GM18858 (cell line): ENCODE data around the gene DKKL1.

Experiments used
- ATAC-seq: cut with Tn5 transposase; IDR thresholded peaks from one replicate; pipeline ENCODE4 v1.9.1; 2021; ENCODE audit not compliant: unreplicated experiment

DKKL1 gene

GRCh38 chr19:49391581-49392399, 28.1 kb downstream of the DKKL1 start:
- no peak for ATAC-seq

DNA sequence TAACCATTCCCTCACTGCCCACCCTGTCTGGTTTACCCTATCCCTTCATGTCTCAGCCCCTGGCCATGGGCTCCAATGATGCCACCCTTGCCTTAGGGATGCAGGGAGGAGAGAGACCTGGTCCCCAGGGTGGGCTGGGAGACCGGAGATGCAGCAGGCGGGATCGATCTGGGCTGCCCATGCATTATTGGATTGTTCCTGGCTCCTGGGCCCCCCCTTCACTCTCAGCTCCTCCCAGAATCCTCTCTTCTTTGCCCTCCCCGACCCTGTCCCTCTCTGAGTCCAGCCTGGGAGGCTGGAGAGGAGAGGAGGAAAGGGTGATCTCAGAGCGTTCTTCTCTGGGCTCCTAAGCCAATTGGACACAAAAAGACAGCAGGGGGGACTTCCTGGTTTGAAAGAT, 30.2 kb downstream of the DKKL1 start:
- no peak for ATAC-seq

- no peak for ATAC-seq
These were observed 32.1 kb downstream of the DKKL1 start for GRCh38 chr19:49395581-49396407.

- ATAC-seq = no peak
These were observed 33.2 kb downstream of the DKKL1 start for GRCh38 chr19:49396738-49397505.

- no peak for ATAC-seq
These were observed 34.4 kb downstream of the DKKL1 start for GRCh38 chr19:49398001-49398615.

GRCh38 chr19:49398931-49399330, 35.3 kb downstream of the DKKL1 start:
- no peak for ATAC-seq

DNA sequence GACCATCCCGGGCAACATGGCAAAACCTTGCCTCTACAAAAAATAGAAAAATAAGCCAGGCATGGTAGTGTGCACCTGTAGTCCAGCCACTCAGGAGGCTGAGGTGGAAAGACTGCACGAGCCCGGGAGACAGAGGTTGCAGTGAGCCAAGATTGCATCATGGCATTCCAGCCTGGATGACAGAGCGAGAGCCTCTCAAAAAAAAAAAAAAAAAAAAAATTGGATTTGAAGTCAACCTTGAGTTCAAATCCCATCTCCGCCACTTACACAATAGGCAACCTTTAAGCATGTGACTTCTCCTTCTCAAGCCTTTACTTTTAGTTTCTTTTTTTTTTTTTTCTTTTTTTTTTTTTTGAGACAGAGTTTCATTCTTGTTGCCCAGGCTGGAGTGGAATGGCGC, 36.4 kb downstream of the DKKL1 start:
- no peak for ATAC-seq

- no peak for ATAC-seq
These were observed 39.9 kb downstream of the DKKL1 start for GRCh38 chr19:49403404-49404187.

- ATAC-seq = no peak
These were observed 43.4 kb downstream of the DKKL1 start for GRCh38 chr19:49407079-49407478.

DNA sequence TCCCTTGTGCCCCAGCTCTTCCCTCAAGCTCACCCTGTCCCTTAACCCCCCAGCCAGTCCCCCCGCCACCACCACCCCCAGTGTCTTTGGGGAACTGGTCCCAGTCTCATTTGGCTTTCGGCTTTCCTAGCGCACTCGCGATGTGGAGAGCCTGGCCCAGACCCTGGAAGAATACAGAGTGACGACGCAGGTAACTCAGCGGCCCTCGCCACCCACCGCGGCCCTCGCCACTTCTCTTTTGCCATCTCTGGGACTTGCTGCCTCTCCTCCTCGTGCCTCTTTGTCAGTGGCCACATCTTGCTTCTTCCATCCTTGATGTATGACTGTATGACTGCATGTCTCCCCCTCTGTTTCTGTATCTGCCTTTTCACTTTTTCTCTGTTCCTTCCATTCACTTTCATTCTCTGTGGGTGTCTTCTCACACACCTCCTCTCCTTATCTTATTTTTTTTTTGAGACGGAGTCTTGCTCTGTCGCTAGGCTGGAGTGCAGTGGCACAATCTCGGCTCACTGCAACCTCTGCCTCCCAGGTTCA, 43.9 kb downstream of the DKKL1 start:
- no peak for ATAC-seq

- no peak for ATAC-seq
These were observed 45.3 kb downstream of the DKKL1 start for GRCh38 chr19:49408816-49409440.

DNA sequence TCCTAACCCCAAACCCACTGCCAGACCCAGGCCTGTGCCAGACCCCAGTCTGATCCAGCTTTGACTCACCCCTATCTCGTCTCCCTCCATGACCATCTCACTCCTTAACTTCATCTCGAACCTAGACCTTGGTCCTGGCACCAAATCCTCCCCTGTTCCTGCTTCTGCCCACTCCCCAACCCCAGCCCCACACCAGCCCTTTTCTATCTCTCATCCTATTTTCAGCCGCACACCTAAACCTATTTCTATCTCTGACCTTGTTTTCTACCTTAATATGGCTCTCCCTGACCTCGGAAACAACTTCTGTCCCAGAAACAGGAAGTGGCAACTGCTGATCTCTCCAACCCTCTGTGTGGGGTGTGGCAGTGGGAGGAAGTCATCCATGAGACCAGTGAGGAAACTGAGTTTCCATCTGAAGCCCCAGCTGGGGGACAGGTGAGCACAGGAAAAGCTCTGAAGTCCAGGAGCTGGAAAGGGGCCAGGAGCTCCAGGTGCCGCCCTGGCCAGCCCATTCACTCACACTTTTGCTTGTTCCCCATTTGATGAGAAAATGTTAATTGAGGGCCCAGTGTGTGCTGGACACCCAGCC, 45.9 kb downstream of the DKKL1 start:
- ATAC-seq = no peak

- ATAC-seq = no peak
These were observed 48.1 kb downstream of the DKKL1 start for GRCh38 chr19:49411681-49412326.

DNA sequence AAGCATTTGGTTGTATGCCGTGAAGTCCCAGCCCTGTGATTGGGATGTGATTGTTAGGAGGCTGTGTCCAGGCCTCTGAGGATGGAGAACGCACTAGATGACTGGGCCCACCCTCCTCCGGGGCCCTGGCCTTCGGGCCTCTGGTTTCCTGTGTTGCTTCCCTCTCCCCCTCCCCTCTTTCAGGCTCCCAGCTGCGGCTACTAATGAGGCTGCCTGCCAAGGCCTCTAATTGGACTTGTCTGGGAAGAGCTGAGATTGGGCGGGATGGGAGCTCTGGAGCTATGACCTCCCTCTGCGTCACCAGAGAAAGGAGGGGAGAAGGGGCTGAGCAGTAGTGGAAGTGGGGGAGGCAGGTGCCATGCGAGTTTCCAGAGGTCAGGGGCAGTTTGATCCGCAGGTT, 49.7 kb downstream of the DKKL1 start:
- ATAC-seq = no peak

DNA sequence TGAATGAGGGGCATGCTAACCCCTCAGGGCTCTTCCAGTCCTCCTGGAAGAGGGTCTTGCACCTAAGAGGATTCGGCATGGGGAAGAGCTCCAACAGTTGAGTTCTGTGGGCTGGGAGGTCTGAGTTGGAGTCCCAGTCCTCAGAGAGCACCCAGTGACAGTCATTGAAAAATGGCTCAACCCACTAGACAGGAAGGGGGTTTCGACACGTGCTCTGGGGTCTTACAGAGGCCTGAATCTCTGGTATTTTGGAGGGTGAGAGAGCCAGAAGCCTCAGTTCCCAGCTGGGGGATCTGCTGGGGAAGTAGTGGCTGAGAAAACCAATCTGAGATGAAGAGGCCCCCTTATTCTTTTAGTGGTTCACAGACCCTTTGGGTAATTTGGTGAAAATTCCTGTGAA, 50.6 kb downstream of the DKKL1 start:
- no peak for ATAC-seq

- ATAC-seq = no peak
These were observed 51.6 kb downstream of the DKKL1 start for GRCh38 chr19:49415102-49415809.

DNA sequence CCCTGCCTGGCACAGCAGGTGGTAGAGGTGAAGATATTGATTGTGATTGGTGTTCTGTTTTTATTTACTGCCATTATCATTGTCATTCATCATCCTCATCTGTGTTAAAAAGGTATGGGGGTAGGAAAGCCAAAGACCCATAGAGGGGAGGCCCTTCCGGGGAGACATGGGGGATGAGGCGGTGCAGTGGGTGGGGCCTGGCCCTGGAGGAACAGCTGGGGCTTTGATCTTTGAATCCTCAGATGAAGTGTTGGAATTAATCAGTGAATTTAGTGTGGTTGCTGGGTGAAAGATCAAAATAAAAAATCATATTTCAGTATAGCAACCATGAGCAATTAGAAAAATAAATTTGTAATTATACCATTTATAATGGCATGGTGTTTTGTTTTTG, 52.1 kb downstream of the DKKL1 start:
- ATAC-seq = no peak

DNA sequence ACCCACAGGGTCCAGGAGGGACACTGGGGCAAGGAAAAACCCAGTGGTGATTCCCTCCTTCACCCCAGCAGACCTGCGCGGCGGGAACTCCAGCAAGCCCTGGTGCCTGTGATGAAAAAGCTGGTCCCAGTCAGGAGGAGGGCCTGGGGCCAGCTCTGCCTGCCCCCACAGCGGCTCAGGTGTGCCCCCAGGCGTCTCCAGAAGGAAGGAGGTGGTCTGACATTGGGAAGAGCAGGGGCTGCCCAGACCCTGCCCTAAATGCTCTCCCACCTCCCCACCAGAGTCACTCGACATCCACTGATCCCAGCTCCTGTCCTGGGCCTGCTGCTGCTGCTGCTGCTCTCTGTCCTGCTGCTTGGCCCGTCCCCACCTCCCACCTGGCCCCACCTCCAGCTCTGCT, 53.4 kb downstream of the DKKL1 start:
- ATAC-seq = no peak
